Activated CD4-positive, CD25-positive, alpha-beta regulatory T cell treated with anti-CD3 and anti-CD28 coated beads, Interleukin-2, amount 50 U/mL, for 24 hours (primary cell): ENCODE measurements around the gene FAR2.

Experiments
- ATAC-seq, 2 donors: fragments of 150-1000 bp; cut with Tn5 transposase; one replicate each; pipeline ENCODE4 v1.10.0; 2021; ENCODE audit warnings: mild to moderate bottlenecking in 1 of 2, moderate library complexity in 1 of 2

The FAR2 gene

GRCh38 chr12:29208060-29208459 lies 59.0 kb downstream of the FAR2 start:
- no peak for ATAC-seq

GRCh38 chr12:29208936-29209701 lies 60.0 kb downstream of the FAR2 start:
- no peak for ATAC-seq

GRCh38 chr12:29211696-29212095 lies 62.6 kb downstream of the FAR2 start:
- ATAC-seq: no peak

GRCh38 chr12:29212682-29213403 lies 63.8 kb downstream of the FAR2 start:
- ATAC-seq: no peak

GRCh38 chr12:29216266-29216665 lies 67.2 kb downstream of the FAR2 start:
- no peak for ATAC-seq

GRCh38 chr12:29216797-29217575 lies 67.9 kb downstream of the FAR2 start:
- no peak for ATAC-seq

GRCh38 chr12:29220632-29221336 lies 71.7 kb downstream of the FAR2 start:
- ATAC-seq: no peak

- no peak for ATAC-seq
Observed at GRCh38 chr12:29222200-29222599, 73.1 kb downstream of the FAR2 start.

- ATAC-seq: no peak
Observed at GRCh38 chr12:29223426-29223825, 74.3 kb downstream of the FAR2 start.

- ATAC-seq: no peak
Observed at GRCh38 chr12:29223956-29224543, 75.0 kb downstream of the FAR2 start.

- no peak for ATAC-seq
Observed at GRCh38 chr12:29224572-29224971, 75.5 kb downstream of the FAR2 start.

- no peak for ATAC-seq
Observed at GRCh38 chr12:29225834-29226233, 76.8 kb downstream of the FAR2 start.

GRCh38 chr12:29226616-29227015 lies 77.5 kb downstream of the FAR2 start:
- ATAC-seq: no peak

GRCh38 chr12:29228474-29229157 lies 79.5 kb downstream of the FAR2 start:
- no peak for ATAC-seq

GRCh38 chr12:29229158-29229505 lies 80.1 kb downstream of the FAR2 start:
- no peak for ATAC-seq

- no peak for ATAC-seq
Observed at GRCh38 chr12:29229937-29230336, 80.9 kb downstream of the FAR2 start.

- ATAC-seq: no peak
Observed at GRCh38 chr12:29230800-29231560, 81.9 kb downstream of the FAR2 start.

- no peak for ATAC-seq
Observed at GRCh38 chr12:29232086-29232485, 83.0 kb downstream of the FAR2 start.

- no peak for ATAC-seq
Observed at GRCh38 chr12:29234552-29234951, 85.5 kb downstream of the FAR2 start.

GRCh38 chr12:29234965-29235626 lies 86.0 kb downstream of the FAR2 start:
- ATAC-seq: peak; percentile 32 to 55
